ENCODE data around the gene KCNQ1. TPM values are rescaled to one million over a fixed set of nuclear protein-coding genes. Genes with fewer than 3 reads are reported as not detected.
A peak's percentile ranks its signal among the peaks of the same experiment; 100 is the strongest.

KCNQ1 gene
- total and polyA plus RNA-seq, 9 of the 15 experiments (the other 6 are each of a cell fraction or from before 2014, with no cell fraction given), result 0.44 TPM; not detected in 8

- TF ChIP-seq ATF7 (IDR thresholded peaks at IDR 0.05) (peak; percentile 72), NCOA1 (IDR thresholded peaks at IDR 0.05; ENCODE audit: low read depth) (0 out of 2 replicates have a peak, but pooled peaks have one; percentile 42), HDAC1 (IDR thresholded peaks at IDR 0.05) (peak in 1 of 2 experiments; percentile 48; a peak in 2 of 4 replicates), NFIC (IDR thresholded peaks at IDR 0.05) (no peak), SOX6 (IDR thresholded peaks at IDR 0.05) (peak; percentile 77), MAFF (IDR thresholded peaks at IDR 0.05; ENCODE audit: low read length) (0 out of 2 replicates have a peak, but pooled peaks have one; percentile 8), MAZ (CRISPR knock-in tag; conservative IDR thresholded peaks at IDR 0.05 in 1 of 2, IDR thresholded peaks at IDR 0.05 in 1 of 2) (peak in 1 of 2 experiments; percentile 51; a peak in 2 of 4 replicates), CEBPB (tag; IDR thresholded peaks at IDR 0.05) (no peak), HMGXB4 (CRISPR knock-in tag; IDR thresholded peaks at IDR 0.05) (no peak), MEIS2 (IDR thresholded peaks at IDR 0.05; ENCODE audit: partially characterized antibody) (no peak), TCF3 (CRISPR knock-in tag; IDR thresholded peaks at IDR 0.05) (no peak), FOXP4 (CRISPR knock-in tag; IDR thresholded peaks at IDR 0.05; ENCODE audit: borderline replicate concordance) (no peak), JUNB (CRISPR knock-in tag; conservative IDR thresholded peaks at IDR 0.05) (no peak), ZZZ3 (IDR thresholded peaks at IDR 0.05) (no peak), ESRRB (CRISPR knock-in tag; IDR thresholded peaks at IDR 0.05; ENCODE audit: borderline replicate concordance) (no peak), STAG1 (CRISPR knock-in tag; IDR thresholded peaks at IDR 0.05; ENCODE audit: borderline replicate concordance) (no peak), ZNF507 (tag; conservative IDR thresholded peaks at IDR 0.05) (no peak)
- TF ChIP-seq, protein P1, sequence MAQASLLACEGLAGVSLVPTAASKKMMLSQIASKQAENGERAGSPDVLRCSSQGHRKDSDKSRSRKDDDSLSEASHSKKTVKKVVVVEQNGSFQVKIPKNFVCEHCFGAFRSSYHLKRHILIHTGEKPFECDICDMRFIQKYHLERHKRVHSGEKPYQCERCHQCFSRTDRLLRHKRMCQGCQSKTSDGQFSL (CRISPR knock-in tag; IDR thresholded peaks at IDR 0.05), result no peak
- TF ChIP-seq, protein P1 (tag; IDR thresholded peaks at IDR 0.05), result no peak
- TF ChIP-seq, protein P2, sequence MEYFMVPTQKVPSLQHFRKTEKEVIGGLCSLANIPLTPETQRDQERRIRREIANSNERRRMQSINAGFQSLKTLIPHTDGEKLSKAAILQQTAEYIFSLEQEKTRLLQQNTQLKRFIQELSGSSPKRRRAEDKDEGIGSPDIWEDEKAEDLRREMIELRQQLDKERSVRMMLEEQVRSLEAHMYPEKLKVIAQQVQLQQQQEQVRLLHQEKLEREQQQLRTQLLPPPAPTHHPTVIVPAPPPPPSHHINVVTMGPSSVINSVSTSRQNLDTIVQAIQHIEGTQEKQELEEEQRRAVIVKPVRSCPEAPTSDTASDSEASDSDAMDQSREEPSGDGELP (CRISPR knock-in tag; IDR thresholded peaks at IDR 0.05; ENCODE audit: borderline replicate concordance), result peak; percentile 30; the same call in 1 of the 2 replicates
- TF ChIP-seq, protein P3, sequence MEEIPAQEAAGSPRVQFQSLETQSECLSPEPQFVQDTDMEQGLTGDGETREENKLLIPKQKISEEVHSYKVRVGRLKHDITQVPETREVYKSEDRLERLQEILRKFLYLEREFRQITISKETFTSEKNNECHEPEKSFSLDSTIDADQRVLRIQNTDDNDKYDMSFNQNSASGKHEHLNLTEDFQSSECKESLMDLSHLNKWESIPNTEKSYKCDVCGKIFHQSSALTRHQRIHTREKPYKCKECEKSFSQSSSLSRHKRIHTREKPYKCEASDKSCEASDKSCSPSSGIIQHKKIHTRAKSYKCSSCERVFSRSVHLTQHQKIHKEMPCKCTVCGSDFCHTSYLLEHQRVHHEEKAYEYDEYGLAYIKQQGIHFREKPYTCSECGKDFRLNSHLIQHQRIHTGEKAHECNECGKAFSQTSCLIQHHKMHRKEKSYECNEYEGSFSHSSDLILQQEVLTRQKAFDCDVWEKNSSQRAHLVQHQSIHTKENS (CRISPR knock-in tag; IDR thresholded peaks at IDR 0.05), result no peak
Observed at GRCh38 chr11:2846056-2846455, 401.2 kb downstream of the KCNQ1 start (continued).
